Cardiac fibroblast (primary cell): ENCODE results near the gene NAA20.

Experiments used
- DNase-seq, 2 donors: peaks; one replicate each; pipeline versions ENCODE4 v3.0.0 to v3.0.0-alpha.2; 2010; ENCODE audit warnings: low read depth in 2 of 2
- H3K4me3 ChIP-seq, 2 donors: replicated peaks in 1 of 2; 1 replicate in 1 of 2; 2 replicates in 1 of 2; pipeline ENCODE4 v1.5.1; 2011; ENCODE audit warnings: low read depth in 2 of 2, low read length in 2 of 2, mild to moderate bottlenecking in 2 of 2, moderate library complexity in 1 of 2
- TF ChIP-seq, protein P1 (sequence below): IDR thresholded peaks from one replicate; pipeline ENCODE4 v1.5.1; 2011; ENCODE audit warnings: low read depth, mild to moderate bottlenecking, low read length, inconsistent platforms

Gene NAA20

GRCh38 chr20:19996222-19996621, 20.9 kb upstream of the NAA20 start:
- DNase-seq: no peak
- no peak overlapping the region for H3K4me3 ChIP-seq
- TF ChIP-seq, protein P1, sequence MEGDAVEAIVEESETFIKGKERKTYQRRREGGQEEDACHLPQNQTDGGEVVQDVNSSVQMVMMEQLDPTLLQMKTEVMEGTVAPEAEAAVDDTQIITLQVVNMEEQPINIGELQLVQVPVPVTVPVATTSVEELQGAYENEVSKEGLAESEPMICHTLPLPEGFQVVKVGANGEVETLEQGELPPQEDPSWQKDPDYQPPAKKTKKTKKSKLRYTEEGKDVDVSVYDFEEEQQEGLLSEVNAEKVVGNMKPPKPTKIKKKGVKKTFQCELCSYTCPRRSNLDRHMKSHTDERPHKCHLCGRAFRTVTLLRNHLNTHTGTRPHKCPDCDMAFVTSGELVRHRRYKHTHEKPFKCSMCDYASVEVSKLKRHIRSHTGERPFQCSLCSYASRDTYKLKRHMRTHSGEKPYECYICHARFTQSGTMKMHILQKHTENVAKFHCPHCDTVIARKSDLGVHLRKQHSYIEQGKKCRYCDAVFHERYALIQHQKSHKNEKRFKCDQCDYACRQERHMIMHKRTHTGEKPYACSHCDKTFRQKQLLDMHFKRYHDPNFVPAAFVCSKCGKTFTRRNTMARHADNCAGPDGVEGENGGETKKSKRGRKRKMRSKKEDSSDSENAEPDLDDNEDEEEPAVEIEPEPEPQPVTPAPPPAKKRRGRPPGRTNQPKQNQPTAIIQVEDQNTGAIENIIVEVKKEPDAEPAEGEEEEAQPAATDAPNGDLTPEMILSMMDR: no peak

- no peak overlapping the region for H3K4me3 ChIP-seq
- TF ChIP-seq, protein P1: no peak
- peak in 1 of 2 donors; percentile 41 for DNase-seq
These were observed 20.2 kb upstream of the NAA20 start for GRCh38 chr20:19996917-19997316.

GRCh38 chr20:19998990-19999705, 18.0 kb upstream of the NAA20 start:
- TF ChIP-seq, protein P1: no peak
- H3K4me3 ChIP-seq: no peak overlapping the region
- DNase-seq: no peak

DNA sequence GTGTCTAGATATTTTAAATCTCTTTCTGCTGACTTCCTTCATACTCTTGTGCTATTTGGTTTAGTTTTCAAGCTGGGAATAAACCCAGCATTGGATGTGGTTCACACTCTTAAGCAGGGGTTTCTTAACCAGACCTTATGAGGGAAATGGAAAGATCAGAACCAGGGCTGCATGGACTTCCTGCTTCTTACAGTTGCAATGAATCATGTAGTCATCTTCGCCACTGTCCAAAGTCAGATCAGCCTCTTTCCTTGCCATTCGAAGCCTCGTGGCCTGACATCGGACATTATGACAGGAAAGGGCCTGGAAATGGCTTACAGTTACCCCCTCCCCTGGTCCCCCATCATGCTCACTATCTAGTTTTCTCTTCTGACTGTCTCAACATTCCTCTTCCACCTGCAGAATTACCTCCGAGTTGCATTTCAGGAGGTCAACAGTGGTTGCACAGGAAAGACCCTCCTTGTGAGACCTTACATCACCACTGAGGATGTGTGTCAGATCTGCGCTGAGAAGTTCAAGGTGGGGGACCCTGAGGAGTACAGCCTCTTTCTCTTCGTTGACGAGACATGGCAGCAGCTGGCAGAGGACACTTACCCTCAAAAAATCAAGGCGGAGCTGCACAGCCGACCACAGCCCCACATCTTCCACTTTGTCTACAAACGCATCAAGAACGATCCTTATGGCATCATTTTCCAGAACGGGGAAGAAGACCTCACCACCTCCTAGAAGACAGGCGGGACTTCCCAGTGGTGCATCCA, 16.8 kb upstream of the NAA20 start:
- TF ChIP-seq, protein P1: no peak
- H3K4me3 ChIP-seq: no peak overlapping the region
- DNase-seq: no peak

DNA sequence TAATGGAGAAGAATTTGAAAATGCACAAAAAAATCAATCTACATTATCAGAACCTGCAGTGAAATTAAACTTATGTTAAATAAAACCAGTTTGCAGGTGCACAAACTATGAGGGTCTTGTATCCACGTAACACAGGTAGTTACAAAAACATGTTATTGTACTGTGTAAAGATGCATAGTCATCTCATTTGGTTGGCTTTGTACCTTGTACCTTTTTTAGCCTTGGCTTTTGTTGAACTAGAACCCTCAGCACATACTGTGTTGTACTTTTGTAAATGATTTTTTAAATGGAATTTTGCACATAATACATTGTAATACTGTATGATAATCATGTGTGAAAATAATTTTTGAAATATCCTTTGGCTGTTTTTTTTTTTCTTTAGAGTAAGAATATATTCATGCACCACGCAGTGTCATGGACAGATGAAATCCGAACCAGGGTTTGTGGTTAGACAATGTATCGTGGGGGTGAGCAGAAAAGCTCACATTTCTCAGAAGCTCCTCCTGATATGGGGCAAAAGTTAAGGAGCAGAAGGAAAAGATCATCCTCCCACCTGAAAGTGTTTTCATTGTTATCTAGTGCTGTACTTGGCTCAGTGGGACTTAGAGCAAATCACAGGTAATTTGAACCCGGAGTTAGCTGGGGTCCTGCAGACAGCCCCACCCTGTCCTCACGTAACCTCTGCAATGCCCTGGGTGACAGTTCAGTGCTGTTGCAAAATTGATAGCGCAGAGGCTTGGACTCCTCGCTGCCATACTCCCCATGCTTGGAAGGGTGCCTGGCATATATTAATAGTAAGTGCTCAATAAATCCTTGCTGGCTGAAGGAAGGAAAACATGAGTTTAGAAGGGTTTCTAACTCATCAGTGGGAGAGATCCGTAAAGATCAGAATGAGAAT, 14.8 kb upstream of the NAA20 start:
- H3K4me3 ChIP-seq: no peak overlapping the region
- DNase-seq: peak in 1 of 2 donors; percentile 25
- TF ChIP-seq, protein P1: no peak
